Activated T-cell treated with anti-CD3 and anti-CD28 coated beads, Interleukin-2, amount 50 U/mL, for 4 hours (primary cell): ENCODE results near the gene SIX3. TPM values are rescaled to one million over a fixed set of nuclear protein-coding genes. Genes with fewer than 3 reads are reported as not detected.

Experiments
- total RNA-seq, 3 donors: library from RNA; stranded (reverse); gene quantifications; one replicate each; pipeline ENCODE4 v1.2.1, GENCODE V29; 2021

SIX3 gene
- total RNA-seq, 3 donors from 2014 or later, result 0.11 TPM; not detected in 2

Other genes starting within 250 kb of the SIX3 start
- gene SIX2, start 67.8 kb downstream of the SIX3 start, total RNA-seq, result not detected